ENCODE data around the gene MPEG1. TPM values are rescaled to one million over a fixed set of nuclear protein-coding genes. Genes with fewer than 3 reads are reported as not detected.
A peak's percentile ranks its signal among the peaks of the same experiment; 100 is the strongest.

Gene MPEG1
- total RNA-seq, 1 donor, result 1.9 TPM

- peak in 1 of 3 donors; percentile 19 for DNase-seq (ENCODE audit: low read depth in 2 of 3, low spot score in 2 of 3)
These were observed 39.4 kb downstream of the MPEG1 start for GRCh38 chr11:59173080-59173963.

GRCh38 chr11:59172345-59173079 is 40.2 kb downstream of the MPEG1 start:
- peak in 2 of 3 donors; percentile 24 to 34 for DNase-seq (ENCODE audit: low read depth in 2 of 3, low spot score in 2 of 3)

- DNase-seq (ENCODE audit: low read depth in 2 of 3, low spot score in 2 of 3), result peak; percentile 72 to 93 (median 89)
These were observed 41.0 kb downstream of the MPEG1 start, which contains the start of gene DTX4 for GRCh38 chr11:59171508-59172322. Gene DTX4, plus strand, starts transcription at chr11:59172132. Its CDS starts 464 bp downstream, at chr11:59172596.

- DNase-seq (ENCODE audit: low read depth in 2 of 3, low spot score in 2 of 3), result no peak
These were observed 48.7 kb downstream of the MPEG1 start for GRCh38 chr11:59164028-59164427.

Small RNA genes within 50 kb of the gene (small RNA-seq; reads per million reads assigned to genes)
- gene RN7SL42P, result not detected

Other genes starting within 250 kb of the MPEG1 start
- gene GLYATL1B, start 126.6 kb downstream of the MPEG1 start, total RNA-seq, result not detected
- 0.81 TPM for gene FAM111B, start 105.7 kb downstream of the MPEG1 start, total RNA-seq
- gene FAM111A, start 70.1 kb downstream of the MPEG1 start, total RNA-seq, result 28.0 TPM
- gene DTX4, start 40.8 kb downstream of the MPEG1 start, total RNA-seq, result 0.54 TPM
- gene OR5AN1, start 146.0 kb upstream of the MPEG1 start, total RNA-seq, result not detected
- under 0.01 TPM for gene OR5A2, start 213.5 kb upstream of the MPEG1 start, total RNA-seq
- under 0.01 TPM for gene OR5A1, start 223.5 kb upstream of the MPEG1 start, total RNA-seq
- not detected for gene OR4D6, start 244.0 kb upstream of the MPEG1 start, total RNA-seq